Measurements from ENCODE around the gene PPT1. TPM values are rescaled to one million over a fixed set of nuclear protein-coding genes. Genes with fewer than 3 reads are reported as not detected.

PPT1 gene
- total RNA-seq, 1 donor from 2014 or later, result 79.6 TPM

GRCh38 chr1:40067851-40068250, 29.2 kb downstream of the PPT1 start:
- DNase-seq (ENCODE audit: extremely low spot score, unreplicated experiment), result no peak
- TF ChIP-seq CTCF (conservative IDR thresholded peaks at IDR 0.05), result no peak
- no peak overlapping the region for H3K4me3 Mint-ChIP-seq
- no peaks in the 10 kb centered on the region for H3K9me3 Mint-ChIP-seq
- no peak overlapping the region for H3K27ac Mint-ChIP-seq
- H3K27me3 Mint-ChIP-seq, result no peaks in the 10 kb centered on the region
- H3K36me3 Mint-ChIP-seq, result peaks cover 52% of the 10 kb centered on the region
- H3K4me1 Mint-ChIP-seq (ENCODE audit: unreplicated experiment), result no peaks in the 10 kb centered on the region

DNA sequence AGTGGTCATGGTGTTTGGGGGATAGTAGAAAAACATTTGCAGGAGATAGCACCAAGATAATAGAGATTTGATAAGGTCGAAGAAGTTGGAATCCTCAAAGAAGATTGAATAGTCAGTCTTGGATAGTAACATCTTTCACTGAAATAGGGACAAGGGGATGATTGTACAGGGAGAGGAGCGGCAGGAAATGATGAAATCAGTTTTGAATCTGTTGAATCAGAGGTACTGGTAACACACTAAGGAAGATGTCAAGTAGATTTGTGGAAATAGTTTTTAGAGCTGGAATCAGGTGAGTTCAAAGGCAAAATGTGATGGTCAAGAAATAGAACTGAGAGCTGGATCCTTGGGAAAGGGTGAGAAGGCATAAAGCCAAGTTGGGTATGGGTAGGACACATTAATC, 30.0 kb downstream of the PPT1 start:
- H3K27me3 Mint-ChIP-seq, result no peaks in the 10 kb centered on the region
- H3K4me1 Mint-ChIP-seq (ENCODE audit: unreplicated experiment), result no peaks in the 10 kb centered on the region
- H3K4me3 Mint-ChIP-seq, result no peak overlapping the region
- no peak for DNase-seq (ENCODE audit: extremely low spot score, unreplicated experiment)
- peaks cover 52% of the 10 kb centered on the region for H3K36me3 Mint-ChIP-seq
- no peak for TF ChIP-seq CTCF (conservative IDR thresholded peaks at IDR 0.05)
- H3K27ac Mint-ChIP-seq, result peak overlapping the region; percentile 7
- H3K9me3 Mint-ChIP-seq, result no peaks in the 10 kb centered on the region

GRCh38 chr1:40064797-40065499, 32.1 kb downstream of the PPT1 start:
- DNase-seq (ENCODE audit: extremely low spot score, unreplicated experiment), result no peak
- H3K27me3 Mint-ChIP-seq, result no peaks in the 10 kb centered on the region
- peaks cover 47% of the 10 kb centered on the region for H3K36me3 Mint-ChIP-seq
- no peaks in the 10 kb centered on the region for H3K9me3 Mint-ChIP-seq
- no peak overlapping the region for H3K4me3 Mint-ChIP-seq
- TF ChIP-seq CTCF (conservative IDR thresholded peaks at IDR 0.05), result no peak
- no peak overlapping the region for H3K27ac Mint-ChIP-seq
- no peaks in the 10 kb centered on the region for H3K4me1 Mint-ChIP-seq (ENCODE audit: unreplicated experiment)

GRCh38 chr1:40059960-40060750, 36.9 kb downstream of the PPT1 start:
- no peak for DNase-seq (ENCODE audit: extremely low spot score, unreplicated experiment)
- no peaks in the 10 kb centered on the region for H3K9me3 Mint-ChIP-seq
- H3K4me3 Mint-ChIP-seq, result no peak overlapping the region
- H3K4me1 Mint-ChIP-seq (ENCODE audit: unreplicated experiment), result peaks cover 9% of the 10 kb centered on the region
- no peak overlapping the region for H3K27ac Mint-ChIP-seq
- H3K36me3 Mint-ChIP-seq, result peaks cover 19% of the 10 kb centered on the region
- no peak for TF ChIP-seq CTCF (conservative IDR thresholded peaks at IDR 0.05)
- H3K27me3 Mint-ChIP-seq, result no peaks in the 10 kb centered on the region

DNA sequence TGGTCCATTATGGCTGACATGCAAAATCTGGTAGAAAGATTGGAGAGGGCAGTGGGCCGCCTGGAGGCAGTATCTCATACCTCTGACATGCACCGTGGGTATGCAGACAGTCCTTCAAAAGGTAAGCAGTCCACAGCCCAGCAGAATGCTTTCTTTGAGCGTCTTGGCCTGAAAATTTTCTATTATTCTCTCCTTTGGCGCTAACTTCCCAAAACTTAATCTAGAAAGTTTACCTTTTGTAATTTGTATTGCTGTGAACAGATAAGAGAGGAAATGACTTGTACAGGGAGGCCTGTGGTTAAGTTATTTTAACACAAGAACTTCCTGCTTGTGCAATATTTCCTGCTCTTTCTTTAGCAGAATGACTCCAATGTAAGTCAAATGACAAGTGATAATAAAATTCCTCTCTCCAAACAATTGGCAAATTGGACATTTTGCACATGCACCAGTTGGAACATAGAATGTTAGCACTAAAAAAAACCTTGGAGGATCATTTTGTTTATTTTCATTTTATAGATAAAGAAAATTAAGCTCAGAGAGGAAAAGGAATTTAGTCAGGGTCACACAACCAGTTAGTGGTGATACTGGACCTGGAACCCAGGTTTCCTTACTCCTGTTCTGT, 37.6 kb downstream of the PPT1 start:
- H3K9me3 Mint-ChIP-seq, result no peaks in the 10 kb centered on the region
- peaks cover 9% of the 10 kb centered on the region for H3K4me1 Mint-ChIP-seq (ENCODE audit: unreplicated experiment)
- TF ChIP-seq CTCF (conservative IDR thresholded peaks at IDR 0.05), result no peak
- no peaks in the 10 kb centered on the region for H3K27me3 Mint-ChIP-seq
- no peak for DNase-seq (ENCODE audit: extremely low spot score, unreplicated experiment)
- no peak overlapping the region for H3K4me3 Mint-ChIP-seq
- peaks cover 23% of the 10 kb centered on the region for H3K36me3 Mint-ChIP-seq
- H3K27ac Mint-ChIP-seq, result peak overlapping the region; percentile 35

Data from type B pancreatic cell (in vitro differentiated cells).